Activated naive CD4-positive, alpha-beta T cell treated with anti-CD3 and anti-CD28 coated beads, Interleukin-2, amount 50 U/mL, for 24 hours (primary cell): ENCODE measurements around the gene ZNF283.
A peak's percentile ranks its signal among the peaks of the same experiment; 100 is the strongest.
"Not testable (repeated sequence)": the region's sequence is repeated elsewhere in the genome, so short reads cannot be mapped to it uniquely, and the experiment has no call there.

ENCODE experiments used
- H3K27ac Mint-ChIP-seq: one replicate; pipeline ENCODE4 v1.8.0; 2021; ENCODE audit warnings: mild to moderate bottlenecking, mixed read lengths
- H3K27me3 Mint-ChIP-seq: one replicate; pipeline ENCODE4 v1.8.0; 2021; ENCODE audit warnings: mixed read lengths
- H3K36me3 Mint-ChIP-seq: one replicate; pipeline ENCODE4 v1.8.0; 2021; ENCODE audit warnings: mixed read lengths
- H3K4me1 Mint-ChIP-seq: one replicate; pipeline ENCODE4 v1.8.0; 2021; ENCODE audit warnings: mixed read lengths
- H3K4me3 Mint-ChIP-seq: one replicate; pipeline ENCODE4 v1.8.0; 2021; ENCODE audit warnings: mild to moderate bottlenecking, mixed read lengths
- H3K9me3 Mint-ChIP-seq: one replicate; pipeline ENCODE4 v1.8.0; 2021; ENCODE audit warnings: mixed read lengths

The ZNF283 gene

GRCh38 chr19:43814663-43815352, 12.3 kb upstream of the ZNF283 start:
- no peak overlapping the region for H3K27ac Mint-ChIP-seq
- peaks cover 3% of the 10 kb centered on the region for H3K27me3 Mint-ChIP-seq
- no peaks in the 10 kb centered on the region for H3K36me3 Mint-ChIP-seq
- no peak overlapping the region for H3K4me3 Mint-ChIP-seq
- peaks cover 2% of the 10 kb centered on the region for H3K4me1 Mint-ChIP-seq
- no peaks in the 10 kb centered on the region for H3K9me3 Mint-ChIP-seq

- peaks cover 16% of the 10 kb centered on the region for H3K27me3 Mint-ChIP-seq
- not testable (repeated sequence) for H3K9me3 Mint-ChIP-seq, H3K27ac Mint-ChIP-seq, H3K4me3 Mint-ChIP-seq, H3K36me3 Mint-ChIP-seq
- peaks cover 11% of the 10 kb centered on the region for H3K4me1 Mint-ChIP-seq
Measured at GRCh38 chr19:43817454-43817853, 9.7 kb upstream of the ZNF283 start.

- H3K36me3 Mint-ChIP-seq: no peaks in the 10 kb centered on the region
- no peaks in the 10 kb centered on the region for H3K9me3 Mint-ChIP-seq
- H3K4me3 Mint-ChIP-seq: no peak overlapping the region
- H3K27me3 Mint-ChIP-seq: peaks cover 18% of the 10 kb centered on the region
- H3K27ac Mint-ChIP-seq: no peak overlapping the region
- H3K4me1 Mint-ChIP-seq: peaks cover 11% of the 10 kb centered on the region
Measured at GRCh38 chr19:43818500-43818899, 8.6 kb upstream of the ZNF283 start.

GRCh38 chr19:43820098-43820883, 6.8 kb upstream of the ZNF283 start:
- Mint-ChIP-seq H3K9me3 (no peaks in the 10 kb centered on the region), H3K27me3 (peaks cover 28% of the 10 kb centered on the region), H3K4me1 (peaks cover 11% of the 10 kb centered on the region), H3K27ac (no peak overlapping the region), H3K36me3 (no peaks in the 10 kb centered on the region), H3K4me3 (peak overlapping the region; percentile 85)

- peaks cover 28% of the 10 kb centered on the region for H3K27me3 Mint-ChIP-seq
- peaks cover 11% of the 10 kb centered on the region for H3K4me1 Mint-ChIP-seq
- no peaks in the 10 kb centered on the region for H3K9me3 Mint-ChIP-seq
- peak overlapping the region; percentile 85 for H3K4me3 Mint-ChIP-seq
- H3K36me3 Mint-ChIP-seq: no peaks in the 10 kb centered on the region
- no peak overlapping the region for H3K27ac Mint-ChIP-seq
Measured at GRCh38 chr19:43820884-43821215, 6.3 kb upstream of the ZNF283 start.

GRCh38 chr19:43823856-43824255, 3.3 kb upstream of the ZNF283 start:
- H3K36me3 Mint-ChIP-seq, H3K4me3 Mint-ChIP-seq, H3K27ac Mint-ChIP-seq, H3K9me3 Mint-ChIP-seq: not testable (repeated sequence)
- Mint-ChIP-seq H3K4me1 (peaks cover 28% of the 10 kb centered on the region), H3K27me3 (peaks cover 26% of the 10 kb centered on the region)

GRCh38 chr19:43824572-43824971, 2.5 kb upstream of the ZNF283 start:
- Mint-ChIP-seq H3K27me3 (peaks cover 26% of the 10 kb centered on the region), H3K4me1 (peaks cover 28% of the 10 kb centered on the region)
- not testable (repeated sequence) for H3K4me3 Mint-ChIP-seq, H3K36me3 Mint-ChIP-seq, H3K9me3 Mint-ChIP-seq, H3K27ac Mint-ChIP-seq

GRCh38 chr19:43839139-43839538, 12.0 kb downstream of the ZNF283 start:
- Mint-ChIP-seq H3K27ac (no peak overlapping the region), H3K27me3 (no peaks in the 10 kb centered on the region), H3K4me1 (no peaks in the 10 kb centered on the region), H3K4me3 (no peak overlapping the region), H3K36me3 (peaks cover 62% of the 10 kb centered on the region), H3K9me3 (peaks cover 28% of the 10 kb centered on the region)

GRCh38 chr19:43842007-43842406, 14.9 kb downstream of the ZNF283 start:
- H3K4me1 Mint-ChIP-seq: no peaks in the 10 kb centered on the region
- H3K36me3 Mint-ChIP-seq: peaks cover 60% of the 10 kb centered on the region
- no peak overlapping the region for H3K27ac Mint-ChIP-seq
- H3K9me3 Mint-ChIP-seq: peaks cover 26% of the 10 kb centered on the region
- H3K4me3 Mint-ChIP-seq: no peak overlapping the region
- H3K27me3 Mint-ChIP-seq: no peaks in the 10 kb centered on the region

GRCh38 chr19:43847246-43847645, 20.1 kb downstream of the ZNF283 start:
- H3K9me3 Mint-ChIP-seq: peaks cover 6% of the 10 kb centered on the region
- no peaks in the 10 kb centered on the region for H3K27me3 Mint-ChIP-seq
- H3K27ac Mint-ChIP-seq: no peak overlapping the region
- H3K36me3 Mint-ChIP-seq: peaks cover 49% of the 10 kb centered on the region
- no peaks in the 10 kb centered on the region for H3K4me1 Mint-ChIP-seq
- H3K4me3 Mint-ChIP-seq: no peak overlapping the region

GRCh38 chr19:43847884-43848283, 20.8 kb downstream of the ZNF283 start:
- Mint-ChIP-seq H3K4me1 (no peaks in the 10 kb centered on the region), H3K4me3 (no peak overlapping the region), H3K36me3 (peaks cover 51% of the 10 kb centered on the region), H3K27ac (no peak overlapping the region), H3K27me3 (no peaks in the 10 kb centered on the region), H3K9me3 (peaks cover 6% of the 10 kb centered on the region)

GRCh38 chr19:43848821-43849220, 21.7 kb downstream of the ZNF283 start:
- Mint-ChIP-seq H3K4me1 (no peaks in the 10 kb centered on the region), H3K36me3 (peaks cover 51% of the 10 kb centered on the region), H3K27me3 (no peaks in the 10 kb centered on the region), H3K4me3 (no peak overlapping the region), H3K27ac (no peak overlapping the region), H3K9me3 (peaks cover 6% of the 10 kb centered on the region)

- peaks cover 49% of the 10 kb centered on the region for H3K9me3 Mint-ChIP-seq
Measured at GRCh38 chr19:43858174-43858573, 31.1 kb downstream of the ZNF283 start.

GRCh38 chr19:43866923-43867322, 39.8 kb downstream of the ZNF283 start:
- H3K4me3 Mint-ChIP-seq, H3K27ac Mint-ChIP-seq, H3K4me1 Mint-ChIP-seq, H3K27me3 Mint-ChIP-seq: not testable (repeated sequence)
- peaks cover 17% of the 10 kb centered on the region for H3K9me3 Mint-ChIP-seq
- H3K36me3 Mint-ChIP-seq: peaks cover 13% of the 10 kb centered on the region

More at GRCh38 chr19:43858174-43858573, 31.1 kb downstream of the ZNF283 start:
- Mint-ChIP-seq H3K4me3 (no peak overlapping the region), H3K27me3 (no peaks in the 10 kb centered on the region), H3K4me1 (no peaks in the 10 kb centered on the region), H3K36me3 (peaks cover 36% of the 10 kb centered on the region), H3K27ac (no peak overlapping the region)

GRCh38 chr19:43872547-43873336, 45.6 kb downstream of the ZNF283 start:
- Mint-ChIP-seq H3K4me3 (no peak overlapping the region), H3K27ac (no peak overlapping the region), H3K9me3 (peaks cover 31% of the 10 kb centered on the region), H3K36me3 (peaks cover 33% of the 10 kb centered on the region), H3K27me3 (no peaks in the 10 kb centered on the region), H3K4me1 (no peaks in the 10 kb centered on the region)

- Mint-ChIP-seq H3K4me1 (no peaks in the 10 kb centered on the region), H3K9me3 (peaks cover 54% of the 10 kb centered on the region), H3K4me3 (no peak overlapping the region), H3K27ac (no peak overlapping the region), H3K36me3 (peaks cover 55% of the 10 kb centered on the region), H3K27me3 (no peaks in the 10 kb centered on the region)
Measured at GRCh38 chr19:43880483-43880882, 53.4 kb downstream of the ZNF283 start.
